ENCODE results near the gene STX1B. TPM values are rescaled to one million over a fixed set of nuclear protein-coding genes. Genes with fewer than 3 reads are reported as not detected.
A peak's percentile ranks its signal among the peaks of the same experiment; 100 is the strongest.

STX1B gene
- total RNA-seq, 4 donors from 2014 or later, result 0.34 to 0.40 TPM; not detected in 2

GRCh38 chr16:30953111-30953510, 57.3 kb downstream of the STX1B start:
- H3K4me3 ChIP-seq (replicated peaks in 1 of 3), result no peak overlapping the region
- no peak for TF ChIP-seq POLR2A (IDR thresholded peaks at IDR 0.05)
- TF ChIP-seq, protein P1, sequence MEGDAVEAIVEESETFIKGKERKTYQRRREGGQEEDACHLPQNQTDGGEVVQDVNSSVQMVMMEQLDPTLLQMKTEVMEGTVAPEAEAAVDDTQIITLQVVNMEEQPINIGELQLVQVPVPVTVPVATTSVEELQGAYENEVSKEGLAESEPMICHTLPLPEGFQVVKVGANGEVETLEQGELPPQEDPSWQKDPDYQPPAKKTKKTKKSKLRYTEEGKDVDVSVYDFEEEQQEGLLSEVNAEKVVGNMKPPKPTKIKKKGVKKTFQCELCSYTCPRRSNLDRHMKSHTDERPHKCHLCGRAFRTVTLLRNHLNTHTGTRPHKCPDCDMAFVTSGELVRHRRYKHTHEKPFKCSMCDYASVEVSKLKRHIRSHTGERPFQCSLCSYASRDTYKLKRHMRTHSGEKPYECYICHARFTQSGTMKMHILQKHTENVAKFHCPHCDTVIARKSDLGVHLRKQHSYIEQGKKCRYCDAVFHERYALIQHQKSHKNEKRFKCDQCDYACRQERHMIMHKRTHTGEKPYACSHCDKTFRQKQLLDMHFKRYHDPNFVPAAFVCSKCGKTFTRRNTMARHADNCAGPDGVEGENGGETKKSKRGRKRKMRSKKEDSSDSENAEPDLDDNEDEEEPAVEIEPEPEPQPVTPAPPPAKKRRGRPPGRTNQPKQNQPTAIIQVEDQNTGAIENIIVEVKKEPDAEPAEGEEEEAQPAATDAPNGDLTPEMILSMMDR (IDR thresholded peaks at IDR 0.05), result no peak
- peak overlapping the region in 1 of 3 donors; percentile 40 for H3K27ac ChIP-seq
- no peak for DNase-seq
- 86 to 87% methylated on average over 2 to 8 of the region's 9 CpGs for WGBS, 2 donors
- H3K4me1 ChIP-seq, result peaks cover 24 to 25% of the 10 kb centered on the region in 2 donors
- intact Hi-C loops (cut with DNase I), result no loop called here
- no peaks in the 10 kb centered on the region for H3K27me3 ChIP-seq
- no peaks in the 10 kb centered on the region for H3K36me3 ChIP-seq
- no peaks in the 10 kb centered on the region for H3K9me3 ChIP-seq

GRCh38 chr16:30951750-30952149, 58.7 kb downstream of the STX1B start:
- H3K4me1 ChIP-seq, result peaks cover 22 to 29% of the 10 kb centered on the region in 2 donors
- DNase-seq, result peak; percentile 51 to 71

DNA sequence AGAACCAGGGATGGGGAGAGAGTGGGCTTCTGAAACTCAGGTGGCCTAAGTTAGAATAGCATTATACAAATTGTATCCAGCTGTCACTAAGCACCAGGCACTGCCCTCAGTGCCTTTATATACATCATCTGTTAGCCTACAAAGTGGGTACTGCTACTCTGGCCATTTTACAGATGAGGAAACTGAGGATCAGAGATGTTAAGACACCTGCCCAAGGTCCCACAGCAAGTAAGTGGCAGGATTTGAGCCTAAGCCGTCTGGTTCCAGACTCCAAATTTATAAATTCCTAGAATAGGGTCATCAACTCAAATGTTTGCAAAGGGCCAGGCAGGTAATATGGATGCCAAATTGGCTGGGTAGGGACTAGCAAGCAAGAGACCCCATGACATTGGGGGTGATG, 59.2 kb downstream of the STX1B start:
- 60 to 84% methylated on average over 1 of the region's 1 CpG for WGBS, 2 donors
- TF ChIP-seq, protein P1 (IDR thresholded peaks at IDR 0.05), result no peak
- no peak for TF ChIP-seq POLR2A (IDR thresholded peaks at IDR 0.05)
- Histone ChIP-seq H3K27ac (peak overlapping the region in 2 of 3 donors; percentile 33 to 34), H3K27me3 (no peaks in the 10 kb centered on the region), H3K9me3 (no peaks in the 10 kb centered on the region), H3K36me3 (no peaks in the 10 kb centered on the region), H3K4me1 (peaks cover 20 to 29% of the 10 kb centered on the region in 2 donors), H3K4me3 (replicated peaks in 1 of 3) (no peak overlapping the region)
- intact Hi-C loops (cut with DNase I), result no loop called here
- DNase-seq, result no peak

More at GRCh38 chr16:30951750-30952149, 58.7 kb downstream of the STX1B start:
- WGBS, 2 donors, result 22 to 23% methylated on average over 3 of the region's 3 CpGs
- Histone ChIP-seq H3K27ac (no peak overlapping the region), H3K9me3 (no peaks in the 10 kb centered on the region), H3K4me3 (replicated peaks in 1 of 3) (no peak overlapping the region), H3K27me3 (no peaks in the 10 kb centered on the region), H3K36me3 (no peaks in the 10 kb centered on the region)
- TF ChIP-seq POLR2A (IDR thresholded peaks at IDR 0.05), result no peak
- TF ChIP-seq, protein P1 (IDR thresholded peaks at IDR 0.05), result no peak
- intact Hi-C loops (cut with DNase I), result no loop called here

DNA sequence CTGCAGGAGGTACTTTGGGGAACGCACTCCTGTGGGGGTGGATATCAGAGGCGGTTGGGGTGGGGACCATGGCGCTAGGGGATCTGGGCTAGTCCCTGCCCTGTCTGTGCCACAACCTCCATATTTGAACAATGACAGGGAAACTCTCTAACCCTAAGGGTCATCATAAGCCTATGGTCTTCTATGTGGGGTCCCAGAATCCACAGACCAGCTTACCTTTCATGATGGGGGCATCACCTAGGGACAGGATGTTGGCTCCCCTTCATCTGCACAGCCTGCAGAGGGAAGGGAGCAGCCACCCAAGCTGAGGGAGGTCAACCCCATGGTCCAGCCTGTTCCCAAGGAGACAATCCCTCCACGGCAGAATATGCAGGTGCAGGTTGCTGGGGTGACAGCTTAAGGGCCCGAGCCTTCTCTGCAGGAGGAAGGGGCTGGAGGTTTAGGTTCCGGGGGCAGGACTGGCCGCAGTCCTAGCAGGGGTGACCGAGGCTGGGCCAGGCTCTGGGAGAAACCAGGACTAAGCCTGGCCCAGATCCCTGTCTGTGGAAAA, 59.8 kb downstream of the STX1B start:
- Histone ChIP-seq H3K9me3 (no peaks in the 10 kb centered on the region), H3K4me3 (replicated peaks in 1 of 3) (peak overlapping the region in 1 of 3 donors; percentile 92), H3K4me1 (peaks cover 20 to 29% of the 10 kb centered on the region in 2 donors), H3K27me3 (no peaks in the 10 kb centered on the region), H3K27ac (peak overlapping the region in 2 of 3 donors; percentile 87 to 92), H3K36me3 (no peaks in the 10 kb centered on the region)
- intact Hi-C loops (cut with DNase I), result no loop called here
- WGBS, 2 donors, result 78 to 80% methylated on average over 6 to 8 of the region's 8 CpGs
- TF ChIP-seq, protein P1 (IDR thresholded peaks at IDR 0.05), result no peak
- no peak for TF ChIP-seq POLR2A (IDR thresholded peaks at IDR 0.05)
- no peak for DNase-seq

DNA sequence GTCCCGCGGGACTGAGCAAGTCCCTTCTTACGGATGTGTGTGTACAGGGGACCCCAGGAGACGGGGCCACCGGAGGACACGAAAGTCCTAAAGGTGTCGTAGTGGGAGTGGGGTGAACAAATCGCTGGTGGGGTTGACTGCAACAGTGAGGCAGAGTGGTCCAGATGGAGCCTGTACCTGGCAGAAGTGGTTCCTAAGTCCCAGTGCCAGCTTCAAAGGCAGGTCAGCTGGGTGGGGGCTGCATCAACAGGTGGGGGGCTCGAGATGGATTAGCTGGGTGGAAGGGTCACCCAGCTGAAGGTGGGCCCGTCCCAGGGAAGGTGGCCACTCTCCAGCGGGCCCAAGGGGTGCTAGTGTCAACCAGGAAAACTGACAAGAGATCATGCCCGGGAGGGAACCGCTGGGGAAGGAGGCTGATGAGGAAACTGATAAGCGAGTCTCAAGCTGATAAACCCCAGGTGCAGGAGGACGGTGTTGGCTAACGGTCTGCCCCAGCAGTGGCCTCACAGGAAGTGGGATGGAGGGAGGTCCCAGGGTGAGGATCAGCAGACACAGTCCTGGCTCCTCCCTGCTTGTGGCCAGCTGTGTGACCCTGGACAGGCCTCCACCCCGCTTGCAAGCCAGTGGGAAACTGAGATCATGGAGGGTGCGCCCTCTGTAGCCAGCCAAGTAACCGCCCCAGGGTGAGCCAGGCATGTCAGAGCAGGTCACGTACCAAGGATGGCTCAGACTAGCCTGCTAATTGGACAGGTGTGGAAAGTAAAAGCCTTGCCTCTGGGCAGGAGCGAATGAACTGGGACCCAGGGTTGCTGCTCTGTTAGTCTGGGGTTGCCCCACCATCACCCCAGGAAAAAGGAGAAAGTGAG, 60.6 kb downstream of the STX1B start:
- peak overlapping the region; percentile 87 to 96 (median 92) for H3K27ac ChIP-seq
- H3K36me3 ChIP-seq, result peaks cover 0 to 3% of the 10 kb centered on the region in 2 donors
- intact Hi-C loops (cut with DNase I), result no loop called here
- TF ChIP-seq POLR2A (IDR thresholded peaks at IDR 0.05), result peak in 1 of 2 donors; percentile 51
- TF ChIP-seq, protein P1 (IDR thresholded peaks at IDR 0.05), result no peak
- peak; percentile 71 to 74 for DNase-seq
- H3K4me3 ChIP-seq (replicated peaks in 1 of 3), result peak overlapping the region; percentile 43 to 99 (median 92)
- H3K27me3 ChIP-seq, result no peaks in the 10 kb centered on the region
- H3K4me1 ChIP-seq, result peaks cover 20 to 29% of the 10 kb centered on the region in 2 donors
- no peaks in the 10 kb centered on the region for H3K9me3 ChIP-seq
- WGBS, 2 donors, result 7 to 8% methylated on average over 18 to 20 of the region's 21 CpGs
